T47D (cell line): Measurements from ENCODE around the gene GIPC2.
"Not testable (repeated sequence)": the region's sequence is repeated elsewhere in the genome, so short reads cannot be mapped to it uniquely, and the experiment has no call there.

Experiments used
- DNase-seq, 2 experiments: peaks; one replicate each; pipeline versions ENCODE4 v3.0.0 to v3.0.0-alpha.2; 2011 to 2012; ENCODE audit warnings: low read depth in 1 of 2, low spot score in 1 of 2
- JUND ChIP-seq: IDR thresholded peaks from 2 replicates; pipeline ENCODE4 v1.6.1; 2012; ENCODE audit warnings: low read depth
- in situ Hi-C: cut with HindIII; loops from 2 replicates; pipeline ENCODE4 v1.10.0; 2016; ENCODE audit warnings: low sequenced_read_pairs, low pct_unique_long_range_greater_than_20kb

The GIPC2 gene

GRCh38 chr1:78060857-78061563 lies 15.2 kb downstream of the GIPC2 start:
- in situ Hi-C loops = no loop called here
- no peak for DNase-seq

GRCh38 chr1:78061825-78062523 lies 16.2 kb downstream of the GIPC2 start:
- in situ Hi-C loops = no loop called here
- TF ChIP-seq JUND = no peak
- DNase-seq = no peak

More at GRCh38 chr1:78060857-78061563, 15.2 kb downstream of the GIPC2 start:
- TF ChIP-seq JUND = no peak

GRCh38 chr1:78064886-78065285 lies 19.1 kb downstream of the GIPC2 start:
- in situ Hi-C loops, DNase-seq: not testable (repeated sequence)

GRCh38 chr1:78068681-78069283 lies 23.0 kb downstream of the GIPC2 start:
- no peak for TF ChIP-seq JUND
- DNase-seq = no peak
- in situ Hi-C loops = no loop called here

GRCh38 chr1:78069784-78070183 lies 24.0 kb downstream of the GIPC2 start:
- in situ Hi-C loops = no loop called here
- TF ChIP-seq JUND = no peak
- no peak for DNase-seq

GRCh38 chr1:78070210-78070609 lies 24.4 kb downstream of the GIPC2 start:
- TF ChIP-seq JUND = no peak

GRCh38 chr1:78070758-78071157 lies 25.0 kb downstream of the GIPC2 start:
- DNase-seq = no peak
- in situ Hi-C loops = no loop called here
- TF ChIP-seq JUND = no peak

More at GRCh38 chr1:78070210-78070609, 24.4 kb downstream of the GIPC2 start:
- in situ Hi-C loops = no loop called here
- DNase-seq = no peak

- no peak for DNase-seq
- in situ Hi-C loops = no loop called here
- no peak for TF ChIP-seq JUND
Observed at GRCh38 chr1:78071696-78072095, 25.9 kb downstream of the GIPC2 start.

GRCh38 chr1:78072216-78072615 lies 26.4 kb downstream of the GIPC2 start:
- in situ Hi-C loops = no loop called here
- no peak for DNase-seq
- TF ChIP-seq JUND = no peak

- TF ChIP-seq JUND = no peak
- DNase-seq = no peak
- in situ Hi-C loops = no loop called here
Observed at GRCh38 chr1:78073441-78073840, 27.7 kb downstream of the GIPC2 start.

GRCh38 chr1:78075621-78076020 lies 29.9 kb downstream of the GIPC2 start:
- no peak for TF ChIP-seq JUND
- no peak for DNase-seq
- in situ Hi-C loops = no loop called here

GRCh38 chr1:78078358-78078757 lies 32.6 kb downstream of the GIPC2 start:
- no peak for TF ChIP-seq JUND
- no peak for DNase-seq
- in situ Hi-C loops = no loop called here

- in situ Hi-C loops = no loop called here
- DNase-seq = no peak
- no peak for TF ChIP-seq JUND
Observed at GRCh38 chr1:78079580-78079979, 33.8 kb downstream of the GIPC2 start.

GRCh38 chr1:78080767-78081166 lies 35.0 kb downstream of the GIPC2 start:
- in situ Hi-C loops = no loop called here
- TF ChIP-seq JUND = no peak
- no peak for DNase-seq
